DOHH2 (cell line): Measurements from ENCODE around the gene IER3.

Experiments used
- H3F3A ChIP-seq: fragments of 200-600 bp; sonication (generic), shearing (Covaris generic); 2 replicates; pipeline ENCODE4 v1.6.0; 2016; ENCODE audit warnings: antibody characterized with exemption, mild to moderate bottlenecking; ENCODE audit not compliant: control insufficient read depth, insufficient read depth
- H3K27ac ChIP-seq: fragments of 200-600 bp; sonication (generic); 2 replicates; pipeline ENCODE4 v1.5.1; 2014; ENCODE audit warnings: low read depth, mild to moderate bottlenecking, low read length, moderate library complexity
- H3K27me3 ChIP-seq: fragments of 200-600 bp; sonication (generic); 2 replicates; pipeline ENCODE4 v1.6.1; 2014; ENCODE audit warnings: mild to moderate bottlenecking, low read length, mixed read lengths; ENCODE audit not compliant: control insufficient read depth
- H3K36me3 ChIP-seq: fragments of 200-600 bp; sonication (generic); 2 replicates; pipeline ENCODE4 v1.6.1; 2014; ENCODE audit warnings: mild to moderate bottlenecking, low read length, moderate library complexity, mixed read lengths; ENCODE audit not compliant: control insufficient read depth
- H3K4me1 ChIP-seq: fragments of 200-600 bp; sonication (generic); 2 replicates; pipeline ENCODE4 v1.6.1; 2014; ENCODE audit warnings: mild to moderate bottlenecking, low read length, mixed read lengths; ENCODE audit not compliant: control insufficient read depth
- H3K4me2 ChIP-seq: fragments of 200-600 bp; sonication (generic); 2 replicates; pipeline ENCODE4 v1.6.0; 2014; ENCODE audit warnings: mild to moderate bottlenecking, low read length, moderate library complexity
- H3K4me3 ChIP-seq: fragments of 200-600 bp; sonication (generic); 2 replicates; pipeline ENCODE4 v1.5.1; 2014; ENCODE audit warnings: mild to moderate bottlenecking, low read length, mixed read lengths
- H3K79me2 ChIP-seq: fragments of 200-600 bp; sonication (generic); 2 replicates; pipeline ENCODE4 v1.6.1; 2014; ENCODE audit warnings: mild to moderate bottlenecking, low read length, mixed read lengths; ENCODE audit not compliant: control insufficient read depth
- H3K9me2 ChIP-seq: fragments of 200-600 bp; sonication (generic); replicated peaks from 2 replicates; pipeline ENCODE4 v1.6.1; 2014; ENCODE audit warnings: mild to moderate bottlenecking, low read length, mixed read lengths; ENCODE audit not compliant: control insufficient read depth
- H3K9me3 ChIP-seq: fragments of 200-600 bp; sonication (generic); 2 replicates; pipeline ENCODE4 v1.6.1; 2014; ENCODE audit warnings: antibody characterized with exemption, low read length, mixed read lengths; ENCODE audit not compliant: control insufficient read depth, insufficient read depth
- H4K20me1 ChIP-seq: fragments of 200-600 bp; sonication (generic); 2 replicates; pipeline ENCODE4 v1.6.0; 2014; ENCODE audit warnings: low read depth, mild to moderate bottlenecking, antibody characterized with exemption, low read length, moderate library complexity; ENCODE audit not compliant: control insufficient read depth, insufficient read depth
- EZH2phosphoT487 ChIP-seq: fragments of 200-600 bp; sonication (generic); IDR thresholded peaks from 2 replicates; pipeline ENCODE4 v1.6.1; 2017; ENCODE audit warnings: borderline replicate concordance, mild to moderate bottlenecking, antibody characterized with exemption, low read length, moderate library complexity, mixed read lengths
- TF ChIP-seq, protein P1 (sequence below): fragments of 200-600 bp; sonication (generic); IDR thresholded peaks from one replicate; pipeline ENCODE4 v1.5.1; 2014; ENCODE audit warnings: antibody characterized with exemption, mild to moderate bottlenecking, low read depth, low read length; ENCODE audit not compliant: poor library complexity, severe bottlenecking

The IER3 gene

DNA sequence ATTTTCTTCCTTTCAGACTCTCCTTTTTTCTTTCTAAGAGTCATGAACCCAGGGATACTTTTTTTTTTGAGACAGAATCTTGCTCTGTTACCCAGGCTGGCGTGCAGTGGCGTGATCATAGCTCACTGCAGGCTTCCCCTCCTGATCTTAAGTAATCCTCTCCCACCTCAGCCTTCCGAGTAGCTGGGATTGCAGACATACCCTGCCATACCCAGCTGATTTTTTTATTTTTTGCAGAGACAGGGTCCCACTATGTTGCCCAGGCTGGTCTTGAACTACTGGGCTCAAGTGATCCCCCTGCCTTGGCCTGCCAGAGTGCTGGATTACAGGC is 32.8 kb upstream of the IER3 start:
- H3F3A ChIP-seq: no peaks in the 10 kb centered on the region
- H3K4me3 ChIP-seq: no peak overlapping the region
- no peaks in the 10 kb centered on the region for H3K79me2 ChIP-seq
- H4K20me1 ChIP-seq: no peaks in the 10 kb centered on the region
- H3K36me3 ChIP-seq: no peaks in the 10 kb centered on the region
- no peak overlapping the region for H3K27ac ChIP-seq
- H3K9me2 ChIP-seq: no peaks in the 10 kb centered on the region
- peaks cover 11% of the 10 kb centered on the region for H3K27me3 ChIP-seq
- no peaks in the 10 kb centered on the region for H3K9me3 ChIP-seq
- H3K4me1 ChIP-seq: peaks cover 8% of the 10 kb centered on the region
- TF ChIP-seq EZH2phosphoT487: no peak
- TF ChIP-seq, protein P1, sequence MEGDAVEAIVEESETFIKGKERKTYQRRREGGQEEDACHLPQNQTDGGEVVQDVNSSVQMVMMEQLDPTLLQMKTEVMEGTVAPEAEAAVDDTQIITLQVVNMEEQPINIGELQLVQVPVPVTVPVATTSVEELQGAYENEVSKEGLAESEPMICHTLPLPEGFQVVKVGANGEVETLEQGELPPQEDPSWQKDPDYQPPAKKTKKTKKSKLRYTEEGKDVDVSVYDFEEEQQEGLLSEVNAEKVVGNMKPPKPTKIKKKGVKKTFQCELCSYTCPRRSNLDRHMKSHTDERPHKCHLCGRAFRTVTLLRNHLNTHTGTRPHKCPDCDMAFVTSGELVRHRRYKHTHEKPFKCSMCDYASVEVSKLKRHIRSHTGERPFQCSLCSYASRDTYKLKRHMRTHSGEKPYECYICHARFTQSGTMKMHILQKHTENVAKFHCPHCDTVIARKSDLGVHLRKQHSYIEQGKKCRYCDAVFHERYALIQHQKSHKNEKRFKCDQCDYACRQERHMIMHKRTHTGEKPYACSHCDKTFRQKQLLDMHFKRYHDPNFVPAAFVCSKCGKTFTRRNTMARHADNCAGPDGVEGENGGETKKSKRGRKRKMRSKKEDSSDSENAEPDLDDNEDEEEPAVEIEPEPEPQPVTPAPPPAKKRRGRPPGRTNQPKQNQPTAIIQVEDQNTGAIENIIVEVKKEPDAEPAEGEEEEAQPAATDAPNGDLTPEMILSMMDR: no peak
- H3K4me2 ChIP-seq: no peak overlapping the region

DNA sequence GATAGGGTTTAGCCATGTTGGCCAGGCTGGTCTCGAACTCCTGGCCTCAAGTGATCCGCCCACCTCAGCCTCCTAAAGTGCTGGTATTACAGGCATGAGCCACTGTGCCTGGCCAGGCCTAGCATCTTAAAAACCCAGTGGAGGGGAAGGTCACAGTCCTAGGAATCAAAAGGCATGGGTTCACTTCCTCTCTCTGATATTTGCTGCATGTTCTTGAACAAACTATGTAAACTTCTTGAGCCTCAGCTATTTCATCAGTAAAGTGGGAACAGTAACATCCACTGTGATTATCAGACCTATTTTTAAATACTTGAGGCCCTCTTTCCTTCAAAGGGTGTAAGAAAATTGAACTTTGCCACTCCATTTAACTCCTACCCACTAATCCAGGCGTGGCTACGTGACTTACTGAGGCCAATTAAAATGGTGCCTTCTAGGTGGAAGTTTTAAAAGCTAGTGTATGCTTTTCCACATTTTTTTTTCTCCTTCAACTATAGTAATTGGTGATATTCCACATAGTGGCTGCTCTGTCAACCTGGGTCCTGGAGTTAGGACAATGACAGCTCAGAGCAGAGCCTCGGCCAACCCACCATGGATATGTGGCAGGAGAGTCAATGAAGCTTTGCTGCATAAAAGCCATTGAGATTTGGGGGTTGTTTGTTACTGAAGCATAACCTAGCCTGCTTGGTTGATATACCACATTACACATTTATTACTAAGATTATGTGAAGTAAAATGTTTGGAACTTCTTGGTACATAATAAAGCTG is 32.2 kb upstream of the IER3 start:
- Histone ChIP-seq H3K27ac (no peak overlapping the region), H3K4me1 (peaks cover 2% of the 10 kb centered on the region), H3K27me3 (peaks cover 11% of the 10 kb centered on the region)

DNA sequence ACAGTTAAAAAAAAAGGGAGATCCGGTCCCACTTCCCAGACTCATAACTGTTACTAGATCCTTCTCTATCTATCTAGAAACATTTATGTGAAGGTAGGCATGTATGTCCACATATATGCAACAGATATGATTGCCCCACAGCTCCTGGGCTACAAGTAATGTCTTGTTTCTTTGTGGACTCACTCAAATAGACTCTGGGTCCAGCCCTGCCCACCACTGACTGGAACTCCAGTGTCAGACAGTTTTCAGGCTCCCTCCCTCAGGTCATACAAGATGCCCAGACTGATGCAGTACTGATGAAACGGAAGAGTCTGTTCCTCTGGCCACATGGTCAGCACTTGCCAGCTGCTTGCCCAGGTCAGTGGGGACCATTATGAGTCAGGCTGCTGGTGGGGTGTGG is 30.8 kb upstream of the IER3 start:
- H3K36me3 ChIP-seq: no peaks in the 10 kb centered on the region
- no peaks in the 10 kb centered on the region for H3K9me2 ChIP-seq
- no peak overlapping the region for H3K4me2 ChIP-seq
- no peaks in the 10 kb centered on the region for H4K20me1 ChIP-seq
- no peaks in the 10 kb centered on the region for H3K4me1 ChIP-seq
- H3K79me2 ChIP-seq: no peaks in the 10 kb centered on the region
- TF ChIP-seq, protein P1: no peak
- TF ChIP-seq EZH2phosphoT487: no peak
- no peak overlapping the region for H3K4me3 ChIP-seq
- no peak overlapping the region for H3K27ac ChIP-seq
- no peaks in the 10 kb centered on the region for H3F3A ChIP-seq
- peaks cover 11% of the 10 kb centered on the region for H3K27me3 ChIP-seq
- no peaks in the 10 kb centered on the region for H3K9me3 ChIP-seq

More for the DNA sequence above, 32.2 kb upstream of the IER3 start:
- Histone ChIP-seq H3F3A (no peaks in the 10 kb centered on the region), H3K9me3 (no peaks in the 10 kb centered on the region), H3K79me2 (no peaks in the 10 kb centered on the region), H4K20me1 (no peaks in the 10 kb centered on the region), H3K9me2 (no peaks in the 10 kb centered on the region), H3K4me2 (no peak overlapping the region), H3K4me3 (no peak overlapping the region), H3K36me3 (no peaks in the 10 kb centered on the region)
- no peak for TF ChIP-seq EZH2phosphoT487
- TF ChIP-seq, protein P1: no peak
